K562 (cell line): ENCODE data around the gene COL9A3. TPM values are rescaled to one million over a fixed set of nuclear protein-coding genes. Genes with fewer than 3 reads are reported as not detected.
A peak's percentile ranks its signal among the peaks of the same experiment; 100 is the strongest.

Experiments used
- CSDE1 ChIP-seq, 2 experiments: fragments of 450-650 bp; IDR thresholded peaks; 2 replicates each; pipeline ENCODE4 v1.6.1; 2016; ENCODE audit warnings: mild to moderate bottlenecking in 1 of 2
- MYBL2 ChIP-seq, 2 experiments: fragments of 450-650 bp in 1 of 2; sonication (generic) in 1 of 2; formaldehyde crosslinking in 1 of 2; IDR thresholded peaks; 2 replicates each; pipeline versions ENCODE4 v1.6.1 to v1.8.1; 2017 to 2022; ENCODE audit warnings: borderline replicate concordance in 1 of 2, inconsistent platforms in 1 of 2, low read depth in 1 of 2, mild to moderate bottlenecking in 1 of 2, missing genetic modification reagents in 1 of 2, moderate library complexity in 1 of 2
- NR2F6 ChIP-seq: fragments of 450-650 bp; formaldehyde crosslinking; IDR thresholded peaks from 2 replicates; pipeline ENCODE4 v1.4.0; 2020; ENCODE audit warnings: mild to moderate bottlenecking
- PCBP2 ChIP-seq: fragments of 200-400 bp; formaldehyde crosslinking; IDR thresholded peaks from 2 replicates; pipeline ENCODE4 v1.6.1; 2018; ENCODE audit warnings: low read length, low read depth, mild to moderate bottlenecking, moderate library complexity; ENCODE audit not compliant: poor library complexity, severe bottlenecking
- PHF21A ChIP-seq: fragments of 450-650 bp; IDR thresholded peaks from 2 replicates; pipeline ENCODE4 v1.6.1; 2017; ENCODE audit warnings: low read depth, borderline replicate concordance
- POLR2B ChIP-seq: fragments of 450-650 bp; IDR thresholded peaks from 2 replicates; pipeline ENCODE4 v1.6.1; 2018; ENCODE audit warnings: low read depth; ENCODE audit not compliant: partially characterized antibody
- RFX1 ChIP-seq: fragments of 450-650 bp; IDR thresholded peaks from 2 replicates; pipeline ENCODE4 v1.6.1; 2016; ENCODE audit warnings: mild to moderate bottlenecking, moderate library complexity
- RHOXF2B ChIP-seq: fragments of 250-450 bp; sonication (Bioruptor Pico); conservative IDR thresholded peaks from 2 replicates; pipeline ENCODE4 v1.5.1; 2021
- SAFB2 ChIP-seq: fragments of 200-400 bp; formaldehyde crosslinking; IDR thresholded peaks from 2 replicates; pipeline ENCODE4 v1.6.1; 2018; ENCODE audit warnings: borderline replicate concordance, low read length, low read depth, moderate library complexity; ENCODE audit not compliant: severe bottlenecking
- SREBF2 ChIP-seq: sonication (generic); formaldehyde crosslinking; IDR thresholded peaks from 2 replicates; pipeline ENCODE4 v1.4.0; 2020; ENCODE audit warnings: mild to moderate bottlenecking, missing genetic modification reagents
- ZKSCAN1 ChIP-seq: fragments of 150-350 bp; IDR thresholded peaks from 2 replicates; pipeline ENCODE4 v1.6.1; 2016; ENCODE audit warnings: low read depth, low read length
- ZNF551 ChIP-seq: fragments of 250-450 bp; sonication (Bioruptor Pico); IDR thresholded peaks from 2 replicates; pipeline ENCODE4 v1.5.0; 2021; ENCODE audit warnings: mild to moderate bottlenecking, moderate library complexity
- ZNF561 ChIP-seq: fragments of 450-650 bp; formaldehyde crosslinking; conservative IDR thresholded peaks from 2 replicates; pipeline ENCODE4 v1.4.0; 2020; ENCODE audit warnings: mild to moderate bottlenecking, moderate library complexity
- ZNF764 ChIP-seq: fragments of 250-450 bp; sonication (Bioruptor Pico); IDR thresholded peaks from 2 replicates; pipeline ENCODE4 v1.4.0; 2020; ENCODE audit warnings: low read depth, mild to moderate bottlenecking, moderate library complexity
- polyA plus RNA-seq, 8 experiments: library from polyadenylated mRNA; depleted of rRNA in 4 of 8; stranded (reverse) in 5 of 8; unstranded in 3 of 8; fragments of >200 nt; fragmentation: Nextera tagmentation in 2 of 8; fragmentation: Illumina TruSeq in 1 of 8; extraction: Ambion mirVana in 2 of 8; extraction: Trizol in 1 of 8; gene quantifications; 2 replicates each; pipeline versions ENCODE4 v1.2.1 to v1.2.3, GENCODE V29; 2011 to 2014; ENCODE audit warnings: inconsistent platforms in 1 of 8, missing spikeins in 1 of 8
- total RNA-seq, 7 experiments: library from RNA; depleted of rRNA in 6 of 7; stranded (reverse); fragments of >200 nt in 6 of 7; fragmentation: Illumina TruSeq in 2 of 7; extraction: Trizol in 2 of 7; gene quantifications; 2 replicates each; pipeline versions ENCODE4 v1.2.1 to v1.2.3, GENCODE V29; 2011 to 2021; ENCODE audit warnings: low replicate concordance in 1 of 7
- TF ChIP-seq, protein P1 (sequence below): IDR thresholded peaks from 2 replicates; pipeline ENCODE4 v1.6.1; 2016; ENCODE audit warnings: missing genetic modification characterization, missing compliant biosample characterization
- TF ChIP-seq, protein P2 (sequence below), 3 experiments: fragments of 200-800 bp in 1 of 3; sonication (Bioruptor generic) in 1 of 3; sonication (generic) in 1 of 3; formaldehyde crosslinking in 1 of 3; IDR thresholded peaks; 2 replicates each; pipeline versions ENCODE4 v1.6.1 to v1.8.0; 2016 to 2022; ENCODE audit warnings: mild to moderate bottlenecking in 2 of 3, missing compliant biosample characterization in 2 of 3, missing genetic modification characterization in 2 of 3, missing genetic modification reagents in 1 of 3
- TF ChIP-seq, protein P3 (sequence below): sonication (generic); formaldehyde crosslinking; IDR thresholded peaks from 2 replicates; pipeline ENCODE4 v1.8.1; 2023; ENCODE audit warnings: mild to moderate bottlenecking, missing genetic modification reagents
- TF ChIP-seq, protein P4 (sequence below), 2 experiments: fragments of 450-650 bp; conservative IDR thresholded peaks; 2 replicates each; pipeline ENCODE4 v1.6.1; 2017; ENCODE audit warnings: mild to moderate bottlenecking in 2 of 2, moderate library complexity in 2 of 2

COL9A3 gene
- total and polyA plus RNA-seq, 9 of the 15 experiments (the other 6 are each of a cell fraction or from before 2014, with no cell fraction given): 0.14 to 3.6 (median 0.88) TPM; not detected in 1

DNA sequence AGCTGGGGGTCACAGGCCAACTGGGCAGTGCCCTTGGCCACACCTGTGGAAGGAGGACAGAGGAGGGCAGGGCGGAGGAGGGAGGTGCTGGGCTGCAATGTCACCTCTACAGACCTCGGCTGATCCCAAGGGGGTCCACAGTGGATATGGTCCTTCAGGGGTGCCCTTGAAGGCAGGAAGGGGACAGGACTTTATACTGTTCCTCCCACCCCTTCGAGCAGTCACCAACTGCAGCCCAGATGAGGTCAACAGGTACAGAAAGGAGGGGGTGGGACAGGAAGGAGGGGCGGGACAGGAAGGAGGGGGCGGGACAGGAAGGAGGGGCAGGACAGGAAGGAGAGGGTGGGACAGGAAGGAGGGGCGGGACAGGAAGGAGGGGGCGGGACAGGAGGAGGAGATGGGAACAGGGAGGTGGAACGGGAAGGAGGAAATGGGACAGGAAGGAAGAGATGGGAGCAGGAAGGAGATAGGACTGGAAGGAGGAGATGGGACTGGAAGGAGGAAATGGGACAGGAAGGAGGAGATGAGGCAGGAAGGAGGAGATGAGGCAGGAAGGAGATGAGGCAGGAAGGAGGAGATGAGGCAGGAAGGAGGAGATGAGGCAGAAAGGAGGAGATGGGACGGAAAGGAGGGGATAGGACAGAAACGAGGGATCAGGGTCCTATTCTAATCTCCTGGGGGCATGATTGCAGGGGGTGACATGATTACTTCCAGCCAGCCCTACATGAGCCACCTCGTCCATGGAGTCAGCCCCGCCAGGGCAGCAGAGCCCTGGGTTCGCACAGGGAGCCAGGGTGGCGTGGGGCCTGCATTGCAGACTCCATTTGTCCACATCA lies 39.9 kb upstream of the COL9A3 start (continued):
- TF ChIP-seq, protein P1, sequence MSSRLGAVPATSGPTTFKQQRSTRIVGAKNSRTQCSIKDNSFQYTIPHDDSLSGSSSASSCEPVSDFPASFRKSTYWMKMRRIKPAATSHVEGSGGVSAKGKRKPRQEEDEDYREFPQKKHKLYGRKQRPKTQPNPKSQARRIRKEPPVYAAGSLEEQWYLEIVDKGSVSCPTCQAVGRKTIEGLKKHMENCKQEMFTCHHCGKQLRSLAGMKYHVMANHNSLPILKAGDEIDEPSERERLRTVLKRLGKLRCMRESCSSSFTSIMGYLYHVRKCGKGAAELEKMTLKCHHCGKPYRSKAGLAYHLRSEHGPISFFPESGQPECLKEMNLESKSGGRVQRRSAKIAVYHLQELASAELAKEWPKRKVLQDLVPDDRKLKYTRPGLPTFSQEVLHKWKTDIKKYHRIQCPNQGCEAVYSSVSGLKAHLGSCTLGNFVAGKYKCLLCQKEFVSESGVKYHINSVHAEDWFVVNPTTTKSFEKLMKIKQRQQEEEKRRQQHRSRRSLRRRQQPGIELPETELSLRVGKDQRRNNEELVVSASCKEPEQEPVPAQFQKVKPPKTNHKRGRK: no peak
- TF ChIP-seq PCBP2 (no peak), NR2F6 (no peak), SREBF2 (no peak), PHF21A (peak; percentile 42; the same call in 1 of the 2 replicates), MYBL2 (IDR thresholded peaks at IDR 0.05; ENCODE audit: low read depth) (no peak), MYBL2 (CRISPR knock-in tag; IDR thresholded peaks at IDR 0.05; ENCODE audit: borderline replicate concordance) (no peak), RHOXF2B (no peak), RFX1 (no peak), CSDE1 (IDR thresholded peaks at IDR 0.05) (peak; percentile 16 to 59; a peak in 1 of 4 replicates), ZNF764 (CRISPR knock-in tag) (no peak), ZKSCAN1 (no peak), ZNF561 (CRISPR knock-in tag) (no peak), POLR2B (peak; percentile 92), SAFB2 (no peak), ZNF551 (no peak)
- TF ChIP-seq, protein P2, sequence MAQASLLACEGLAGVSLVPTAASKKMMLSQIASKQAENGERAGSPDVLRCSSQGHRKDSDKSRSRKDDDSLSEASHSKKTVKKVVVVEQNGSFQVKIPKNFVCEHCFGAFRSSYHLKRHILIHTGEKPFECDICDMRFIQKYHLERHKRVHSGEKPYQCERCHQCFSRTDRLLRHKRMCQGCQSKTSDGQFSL (CRISPR knock-in tag; IDR thresholded peaks at IDR 0.05): no peak
- TF ChIP-seq, protein P2 (tag; IDR thresholded peaks at IDR 0.05): no peak
- TF ChIP-seq, protein P3, sequence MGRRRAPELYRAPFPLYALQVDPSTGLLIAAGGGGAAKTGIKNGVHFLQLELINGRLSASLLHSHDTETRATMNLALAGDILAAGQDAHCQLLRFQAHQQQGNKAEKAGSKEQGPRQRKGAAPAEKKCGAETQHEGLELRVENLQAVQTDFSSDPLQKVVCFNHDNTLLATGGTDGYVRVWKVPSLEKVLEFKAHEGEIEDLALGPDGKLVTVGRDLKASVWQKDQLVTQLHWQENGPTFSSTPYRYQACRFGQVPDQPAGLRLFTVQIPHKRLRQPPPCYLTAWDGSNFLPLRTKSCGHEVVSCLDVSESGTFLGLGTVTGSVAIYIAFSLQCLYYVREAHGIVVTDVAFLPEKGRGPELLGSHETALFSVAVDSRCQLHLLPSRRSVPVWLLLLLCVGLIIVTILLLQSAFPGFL (CRISPR knock-in tag): no peak
- TF ChIP-seq, protein P4, sequence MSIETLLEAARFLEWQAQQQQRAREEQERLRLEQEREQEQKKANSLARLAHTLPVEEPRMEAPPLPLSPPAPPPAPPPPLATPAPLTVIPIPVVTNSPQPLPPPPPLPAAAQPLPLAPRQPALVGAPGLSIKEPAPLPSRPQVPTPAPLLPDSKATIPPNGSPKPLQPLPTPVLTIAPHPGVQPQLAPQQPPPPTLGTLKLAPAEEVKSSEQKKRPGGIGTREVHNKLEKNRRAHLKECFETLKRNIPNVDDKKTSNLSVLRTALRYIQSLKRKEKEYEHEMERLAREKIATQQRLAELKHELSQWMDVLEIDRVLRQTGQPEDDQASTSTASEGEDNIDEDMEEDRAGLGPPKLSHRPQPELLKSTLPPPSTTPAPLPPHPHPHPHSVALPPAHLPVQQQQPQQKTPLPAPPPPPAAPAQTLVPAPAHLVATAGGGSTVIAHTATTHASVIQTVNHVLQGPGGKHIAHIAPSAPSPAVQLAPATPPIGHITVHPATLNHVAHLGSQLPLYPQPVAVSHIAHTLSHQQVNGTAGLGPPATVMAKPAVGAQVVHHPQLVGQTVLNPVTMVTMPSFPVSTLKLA (conservative IDR thresholded peaks at IDR 0.05): no peak
